Hypothalamus (tissue), 51 donors: Measurements from ENCODE around the gene GRM7.

Experiments used
- DNase-seq, 51 donors: peaks; one replicate each; lab custom pipeline; 2025; lab: John Stamatoyannopoulos, UW

Gene GRM7

DNA sequence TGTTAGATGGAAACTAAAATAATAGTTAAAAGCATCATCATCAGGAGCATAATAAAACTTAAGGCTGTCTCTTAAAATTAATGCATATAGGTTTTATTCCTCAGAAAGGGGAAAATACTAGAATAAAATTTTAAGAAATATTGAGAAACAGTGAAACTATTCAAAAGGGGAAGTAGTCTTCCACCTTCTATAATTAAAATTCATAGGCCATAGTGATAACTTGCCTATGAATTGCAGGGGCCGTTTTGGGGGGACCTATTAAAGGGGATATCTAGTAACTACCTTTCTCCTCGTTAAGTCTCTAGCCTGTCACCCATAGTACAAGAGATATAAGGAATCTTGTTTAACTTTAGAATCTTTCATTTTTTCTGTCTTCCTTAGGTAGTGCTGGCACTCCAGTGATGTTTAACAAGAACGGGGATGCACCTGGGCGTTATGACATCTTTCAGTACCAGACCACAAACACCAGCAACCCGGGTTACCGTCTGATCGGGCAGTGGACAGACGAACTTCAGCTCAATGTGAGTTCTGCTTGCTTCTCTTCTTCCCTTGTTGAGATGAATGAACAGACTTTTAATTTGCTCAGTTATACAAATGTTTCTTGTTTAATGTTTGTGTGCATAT is 600.4 kb downstream of the GRM7 start:
- no peak for DNase-seq

DNA sequence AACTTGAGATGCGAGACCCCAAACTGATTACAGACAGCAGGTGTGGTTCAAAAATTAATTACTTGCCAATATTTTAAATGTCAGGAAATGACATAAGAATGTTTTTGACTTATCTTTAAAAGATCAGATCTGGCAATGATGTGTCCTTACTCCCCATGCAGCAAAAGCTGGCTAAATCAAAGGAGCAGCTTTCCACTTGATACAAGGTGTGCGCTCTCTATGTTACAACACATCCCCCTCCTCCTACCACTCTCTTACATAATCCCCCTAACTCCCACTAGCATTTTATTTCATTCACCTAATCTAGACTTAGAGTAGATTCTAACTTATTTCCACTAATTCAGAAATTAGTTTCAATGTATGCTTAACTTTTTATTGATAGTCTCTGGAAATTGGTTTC is 609.0 kb downstream of the GRM7 start:
- DNase-seq = no peak

DNA sequence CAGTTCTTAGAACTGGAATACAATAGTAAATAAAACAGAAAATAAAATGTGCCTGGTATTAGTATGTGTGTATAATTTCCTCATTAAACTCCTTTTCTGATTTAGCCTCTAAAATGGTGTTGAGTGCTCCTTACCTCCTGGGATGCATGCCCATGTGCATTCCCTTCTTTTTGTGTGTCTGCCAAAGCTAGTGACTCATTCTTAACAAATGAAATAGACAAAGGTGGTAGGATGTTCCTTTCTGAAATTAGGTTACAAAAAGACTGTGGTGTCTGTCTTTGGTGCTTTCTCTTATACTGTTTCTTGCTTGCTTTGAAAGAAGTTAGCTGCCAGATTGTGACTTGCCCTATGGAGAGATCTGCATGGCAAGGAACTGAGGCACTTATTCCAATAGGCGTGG is 623.7 kb downstream of the GRM7 start:
- no peak for DNase-seq

DNA sequence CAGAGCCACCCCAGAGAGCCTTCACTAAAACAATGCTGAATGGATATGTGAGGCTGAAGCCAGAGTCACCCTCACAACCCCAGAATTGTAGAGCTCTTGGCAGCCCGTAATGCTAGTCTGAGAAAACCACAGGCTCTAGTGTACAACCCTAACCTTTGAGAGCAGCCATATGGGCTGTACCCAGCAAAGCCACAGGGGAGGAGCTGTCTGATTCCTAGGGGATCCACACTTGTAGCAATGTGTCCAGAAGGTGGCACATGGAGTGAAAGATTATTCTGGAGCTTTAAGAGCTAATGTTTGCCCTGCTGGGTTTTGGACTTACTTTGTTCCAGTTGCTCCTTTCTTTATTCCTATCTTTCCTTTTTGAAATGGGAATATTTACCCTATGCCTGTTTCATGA is 626.8 kb downstream of the GRM7 start:
- no peak for DNase-seq

GRCh38 chr3:7489417-7489816 is 628.5 kb downstream of the GRM7 start:
- no peak for DNase-seq

- no peak for DNase-seq
Measured at GRCh38 chr3:7498715-7499114, 637.8 kb downstream of the GRM7 start.

GRCh38 chr3:7503431-7503830 is 642.5 kb downstream of the GRM7 start:
- DNase-seq = no peak

- DNase-seq = no peak
Measured at GRCh38 chr3:7504886-7505775, 644.2 kb downstream of the GRM7 start.

- no peak for DNase-seq
Measured at GRCh38 chr3:7506606-7507180, 645.8 kb downstream of the GRM7 start.

DNA sequence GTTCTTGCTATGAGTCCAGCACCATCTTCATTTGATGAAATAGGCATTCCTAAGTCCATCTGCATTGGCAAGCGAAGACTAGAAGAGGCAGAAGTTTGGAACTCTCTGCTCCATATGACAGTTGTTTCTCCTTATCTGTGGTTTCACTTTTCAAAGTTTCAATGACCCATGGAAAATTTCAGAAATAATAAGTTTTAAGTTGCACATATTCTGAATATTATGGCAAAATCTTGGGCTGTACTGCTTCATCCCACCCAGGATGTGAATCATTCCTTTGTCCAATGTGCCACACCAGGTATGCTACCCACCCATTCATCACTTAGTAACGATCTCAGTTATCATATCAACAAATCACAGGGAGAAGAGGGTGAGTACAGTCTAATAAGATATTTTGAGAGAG is 647.9 kb downstream of the GRM7 start:
- no peak for DNase-seq

DNA sequence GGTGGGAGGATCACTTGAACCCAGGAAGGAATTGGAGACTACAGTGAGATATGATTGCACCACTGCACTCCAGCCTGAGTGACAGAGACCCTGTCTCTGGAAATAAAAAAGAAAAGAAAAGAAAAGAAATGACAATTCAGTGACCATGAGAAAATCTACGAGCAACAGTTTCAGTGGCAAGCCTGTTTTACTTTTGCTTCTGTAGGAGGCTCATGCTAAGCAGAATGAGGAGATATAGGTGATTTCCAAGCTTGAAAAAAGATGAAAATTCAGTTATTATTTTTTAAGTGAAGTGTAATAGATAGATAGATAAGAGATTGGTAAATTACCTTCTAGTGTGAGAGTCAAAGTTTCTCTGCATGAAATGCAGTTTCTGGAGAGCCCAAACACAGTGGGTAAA is 651.1 kb downstream of the GRM7 start:
- DNase-seq = no peak

- DNase-seq = peak in 1 of 51 donors; percentile 3
Measured at GRCh38 chr3:7518026-7518425, 657.1 kb downstream of the GRM7 start.

- peak in 1 of 51 donors; percentile 26 for DNase-seq
Measured at GRCh38 chr3:7518456-7518855, 657.5 kb downstream of the GRM7 start.

GRCh38 chr3:7520059-7520458 is 659.1 kb downstream of the GRM7 start:
- no peak for DNase-seq

GRCh38 chr3:7520593-7520992 is 659.7 kb downstream of the GRM7 start:
- DNase-seq = no peak

DNA sequence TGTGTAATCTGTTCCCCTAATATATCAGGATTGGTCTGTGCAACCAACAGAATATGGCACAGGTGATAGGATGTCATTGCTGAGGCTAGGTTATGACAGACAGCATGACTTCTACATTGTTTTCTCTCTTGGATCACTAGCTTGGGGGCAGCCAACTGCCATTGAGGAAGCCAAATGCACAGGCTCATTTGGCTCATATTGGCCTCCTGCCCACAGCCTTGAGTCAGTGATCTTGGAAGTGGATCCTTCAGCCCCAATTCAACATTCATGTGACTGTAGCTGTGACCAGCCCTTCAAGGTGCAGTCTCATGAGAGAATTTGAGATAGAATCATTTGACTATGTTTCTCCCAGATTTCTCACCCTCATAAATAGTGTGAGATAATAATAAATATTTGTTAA is 675.6 kb downstream of the GRM7 start:
- DNase-seq = peak in 1 of 51 donors; percentile 4

DNA sequence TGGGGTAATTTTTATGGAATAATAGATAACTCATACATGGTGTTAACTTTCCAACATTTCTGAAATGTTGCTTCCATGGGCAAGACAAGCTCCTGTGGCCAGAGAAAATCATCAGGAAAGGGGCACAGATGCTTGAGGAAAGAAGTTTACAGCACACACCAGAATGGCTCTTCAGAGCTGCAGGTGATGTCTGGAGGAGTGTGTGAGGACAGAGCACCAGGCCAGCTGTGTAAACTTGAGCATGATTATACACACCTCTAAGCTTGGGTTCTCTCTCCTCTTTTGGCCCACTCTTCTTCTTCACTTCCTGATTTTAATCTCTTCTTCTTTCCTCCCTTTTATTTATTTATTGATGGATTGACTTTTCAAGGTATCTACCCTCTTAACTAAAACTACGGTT is 676.0 kb downstream of the GRM7 start:
- no peak for DNase-seq

- peak in 4 of 51 donors; percentile 1 to 6 (median 5) for DNase-seq
Measured at GRCh38 chr3:7543294-7543880, 682.5 kb downstream of the GRM7 start.

DNA sequence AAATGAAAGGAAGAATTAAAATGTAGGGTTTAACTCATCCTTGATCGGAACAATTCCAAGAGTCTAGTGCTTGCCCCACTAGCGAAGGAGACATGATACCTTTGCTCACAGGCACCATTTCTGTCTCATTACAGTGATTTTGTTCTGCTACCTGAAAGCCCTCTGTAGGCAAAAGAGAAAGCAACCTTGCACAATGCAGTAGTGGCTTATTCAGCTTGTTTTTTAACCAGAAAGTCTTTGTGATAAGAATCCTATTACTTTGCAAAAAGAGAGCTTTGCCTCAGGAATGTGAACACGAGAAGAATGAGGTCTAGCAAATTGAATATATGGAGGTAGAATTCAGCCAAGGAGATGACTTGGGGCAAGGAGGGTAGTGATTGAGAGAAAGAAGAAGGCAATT is 684.4 kb downstream of the GRM7 start:
- no peak for DNase-seq

DNA sequence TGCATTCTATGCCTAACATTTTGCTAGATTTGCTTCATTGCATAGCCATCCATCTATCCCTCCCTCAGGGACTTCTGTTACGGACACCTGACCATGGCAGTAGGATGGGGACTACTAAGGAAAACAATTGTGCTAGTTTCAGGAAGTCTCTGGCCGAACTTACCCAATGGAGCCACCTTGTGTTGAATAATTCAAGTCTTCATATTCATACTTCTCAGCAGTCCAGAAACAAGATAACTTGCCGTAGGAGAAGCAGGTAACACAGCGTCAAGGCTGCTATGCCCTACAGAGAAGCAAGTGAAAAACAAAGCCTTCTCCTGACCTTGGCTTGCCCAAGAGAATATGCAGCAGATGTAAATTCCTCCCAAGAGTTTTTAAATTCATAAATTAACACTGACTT is 685.3 kb downstream of the GRM7 start:
- no peak for DNase-seq

- no peak for DNase-seq
Measured at GRCh38 chr3:7547826-7548225, 686.9 kb downstream of the GRM7 start.
